HL-60/S4 treated with retinoic acid at 250 ng/mL for 4 days and 3 days (cell line): ENCODE data around the gene EPS8.

ENCODE experiments used
- in situ Hi-C: fragments of 300-500 bp; cut with MboI; formaldehyde crosslinking; loops from 2 replicates; pipeline ENCODE4 v1.7.0; 2022; ENCODE audit warnings: low sequenced_read_pairs

EPS8 gene

GRCh38 chr12:15801770-15802744, 12.9 kb upstream of the EPS8 start:
- in situ Hi-C loops = no loop called here

- in situ Hi-C loops = no loop called here
Observed at GRCh38 chr12:15800278-15800677, 11.1 kb upstream of the EPS8 start.

GRCh38 chr12:15797818-15798217, 8.6 kb upstream of the EPS8 start:
- in situ Hi-C loops = no loop called here

- in situ Hi-C loops = no loop called here
Observed at GRCh38 chr12:15796493-15797141, 7.4 kb upstream of the EPS8 start.

GRCh38 chr12:15794836-15795235, 5.6 kb upstream of the EPS8 start:
- in situ Hi-C loops = no loop called here

GRCh38 chr12:15794196-15794595, 5.0 kb upstream of the EPS8 start:
- in situ Hi-C loops = no loop called here

GRCh38 chr12:15788233-15789219, 662 bp downstream of the EPS8 start:
- in situ Hi-C loops = no loop called here

GRCh38 chr12:15787778-15788177, 1.4 kb downstream of the EPS8 start:
- in situ Hi-C loops = no loop called here

GRCh38 chr12:15786772-15787171, 2.4 kb downstream of the EPS8 start:
- in situ Hi-C loops = no loop called here

- in situ Hi-C loops = no loop called here
Observed at GRCh38 chr12:15783288-15783687, 5.9 kb downstream of the EPS8 start.

- in situ Hi-C loops = no loop called here
Observed at GRCh38 chr12:15782667-15783066, 6.5 kb downstream of the EPS8 start.

GRCh38 chr12:15779925-15780324, 9.3 kb downstream of the EPS8 start:
- in situ Hi-C loops = no loop called here

GRCh38 chr12:15778126-15778525, 11.1 kb downstream of the EPS8 start:
- in situ Hi-C loops = no loop called here

- in situ Hi-C loops = no loop called here
Observed at GRCh38 chr12:15777355-15778012, 11.7 kb downstream of the EPS8 start.

- in situ Hi-C loops = no loop called here
Observed at GRCh38 chr12:15776532-15776931, 12.7 kb downstream of the EPS8 start.

- in situ Hi-C loops = no loop called here
Observed at GRCh38 chr12:15774819-15775218, 14.4 kb downstream of the EPS8 start.

- in situ Hi-C loops = no loop called here
Observed at GRCh38 chr12:15772405-15773018, 16.7 kb downstream of the EPS8 start.

GRCh38 chr12:15770581-15770980, 18.6 kb downstream of the EPS8 start:
- in situ Hi-C loops = no loop called here

GRCh38 chr12:15770021-15770420, 19.2 kb downstream of the EPS8 start:
- in situ Hi-C loops = no loop called here

- in situ Hi-C loops = no loop called here
Observed at GRCh38 chr12:15769586-15769985, 19.6 kb downstream of the EPS8 start.
